SK-N-SH treated with all-trans-retinoic acid at 6 μM for 48 hours (cell line): ENCODE measurements around the gene PEX10.

Experiments
- ATAC-seq: fragments of 200-7000 bp; cut with Tn5 transposase; 3 replicates; pipeline ENCODE4 v1.9.1; 2020; ENCODE audit warnings: mild to moderate bottlenecking, moderate library complexity
- ARNTL ChIP-seq: fragments of 450-650 bp; formaldehyde crosslinking; IDR thresholded peaks from 2 replicates; pipeline ENCODE4 v1.5.0; 2020; ENCODE audit warnings: low read depth, mild to moderate bottlenecking, moderate library complexity, borderline replicate concordance
- BACH2 ChIP-seq: fragments of 250-450 bp; sonication (Bioruptor Pico); IDR thresholded peaks from 2 replicates; pipeline ENCODE4 v1.9.0; 2021; ENCODE audit warnings: mild to moderate bottlenecking, borderline replicate concordance
- CSDC2 ChIP-seq: fragments of 250-450 bp; sonication (Bioruptor Pico); IDR thresholded peaks from 2 replicates; pipeline ENCODE4 v1.5.0; 2020; ENCODE audit warnings: mild to moderate bottlenecking, moderate library complexity
- CSRNP3 ChIP-seq: fragments of 250-450 bp; sonication (Bioruptor Pico); IDR thresholded peaks from 2 replicates; pipeline ENCODE4 v1.5.1; 2021; ENCODE audit warnings: mild to moderate bottlenecking, moderate library complexity
- GLIS3 ChIP-seq: fragments of 250-450 bp; sonication (Bioruptor Pico); IDR thresholded peaks from 2 replicates; pipeline ENCODE4 v1.5.0; 2020; ENCODE audit warnings: mild to moderate bottlenecking, moderate library complexity
- ISL1 ChIP-seq: fragments of 250-450 bp; sonication (Bioruptor Pico); IDR thresholded peaks from 2 replicates; pipeline ENCODE4 v2.1.2; 2022; ENCODE audit warnings: mild to moderate bottlenecking, moderate library complexity
- OSR1 ChIP-seq: fragments of 250-450 bp; sonication (Bioruptor Pico); IDR thresholded peaks from 2 replicates; pipeline ENCODE4 v1.8.0; 2022; ENCODE audit warnings: moderate library complexity, mild to moderate bottlenecking, inconsistent platforms
- PPARA ChIP-seq: fragments of 250-450 bp; sonication (Bioruptor Pico); IDR thresholded peaks from 2 replicates; pipeline ENCODE4 v1.5.0; 2020; ENCODE audit warnings: mild to moderate bottlenecking, borderline replicate concordance
- SNAI2 ChIP-seq: fragments of 250-450 bp; sonication (Bioruptor Pico); IDR thresholded peaks from 2 replicates; pipeline ENCODE4 v1.5.0; 2020; ENCODE audit warnings: mild to moderate bottlenecking, moderate library complexity
- TCF4 ChIP-seq: fragments of 250-450 bp; sonication (Bioruptor Pico); IDR thresholded peaks from 2 replicates; pipeline ENCODE4 v1.8.0; 2021; ENCODE audit warnings: mild to moderate bottlenecking, moderate library complexity, borderline replicate concordance
- TOX ChIP-seq: fragments of 250-450 bp; sonication (Bioruptor Pico); IDR thresholded peaks from 2 replicates; pipeline ENCODE4 v1.8.0; 2021; ENCODE audit warnings: mild to moderate bottlenecking, moderate library complexity, borderline replicate concordance
- ZFP3 ChIP-seq: fragments of 250-450 bp; sonication (Bioruptor Pico); IDR thresholded peaks from 2 replicates; pipeline ENCODE4 v1.5.0; 2020; ENCODE audit warnings: mild to moderate bottlenecking, moderate library complexity
- ZFP30 ChIP-seq: fragments of 450-650 bp; formaldehyde crosslinking; IDR thresholded peaks from 2 replicates; pipeline ENCODE4 v1.5.0; 2022; ENCODE audit warnings: mild to moderate bottlenecking, moderate library complexity
- ZNF565 ChIP-seq: fragments of 450-650 bp; formaldehyde crosslinking; conservative IDR thresholded peaks from 2 replicates; pipeline ENCODE4 v1.5.0; 2020; ENCODE audit warnings: low read depth, mild to moderate bottlenecking, moderate library complexity
- ZNF70 ChIP-seq: fragments of 450-650 bp; formaldehyde crosslinking; IDR thresholded peaks from 2 replicates; pipeline ENCODE4 v1.5.0; 2020; ENCODE audit warnings: mild to moderate bottlenecking, moderate library complexity
- ZNF8 ChIP-seq: fragments of 450-650 bp; formaldehyde crosslinking; IDR thresholded peaks from 2 replicates; pipeline ENCODE4 v1.5.0; 2020; ENCODE audit warnings: mild to moderate bottlenecking, moderate library complexity
- TF ChIP-seq, protein P1 (sequence below): fragments of 250-450 bp; sonication (Bioruptor Pico); IDR thresholded peaks from 2 replicates; pipeline ENCODE4 v1.8.0; 2021; ENCODE audit warnings: low read depth, mild to moderate bottlenecking, moderate library complexity, borderline replicate concordance
- TF ChIP-seq, protein P2 (sequence below): fragments of 250-450 bp; sonication (Bioruptor Pico); IDR thresholded peaks from 2 replicates; pipeline ENCODE4 v1.8.0; 2020; ENCODE audit warnings: mild to moderate bottlenecking, moderate library complexity, borderline replicate concordance

PEX10 gene

GRCh38 chr1:2381741-2382620, 30.4 kb downstream of the PEX10 start:
- ATAC-seq, result peak; percentile 98
- TF ChIP-seq, protein P1, sequence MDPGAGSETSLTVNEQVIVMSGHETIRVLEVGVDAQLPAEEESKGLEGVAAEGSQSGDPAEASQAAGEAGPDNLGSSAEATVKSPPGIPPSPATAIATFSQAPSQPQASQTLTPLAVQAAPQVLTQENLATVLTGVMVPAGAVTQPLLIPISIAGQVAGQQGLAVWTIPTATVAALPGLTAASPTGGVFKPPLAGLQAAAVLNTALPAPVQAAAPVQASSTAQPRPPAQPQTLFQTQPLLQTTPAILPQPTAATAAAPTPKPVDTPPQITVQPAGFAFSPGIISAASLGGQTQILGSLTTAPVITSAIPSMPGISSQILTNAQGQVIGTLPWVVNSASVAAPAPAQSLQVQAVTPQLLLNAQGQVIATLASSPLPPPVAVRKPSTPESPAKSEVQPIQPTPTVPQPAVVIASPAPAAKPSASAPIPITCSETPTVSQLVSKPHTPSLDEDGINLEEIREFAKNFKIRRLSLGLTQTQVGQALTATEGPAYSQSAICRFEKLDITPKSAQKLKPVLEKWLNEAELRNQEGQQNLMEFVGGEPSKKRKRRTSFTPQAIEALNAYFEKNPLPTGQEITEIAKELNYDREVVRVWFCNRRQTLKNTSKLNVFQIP, result no peak

GRCh38 chr1:2380816-2381591, 31.4 kb downstream of the PEX10 start:
- no peak; the same call in 2 of the 3 replicates for ATAC-seq
- TF ChIP-seq GLIS3 (CRISPR knock-in tag) (no peak), ZNF8 (CRISPR knock-in tag) (no peak), OSR1 (CRISPR knock-in tag) (no peak), ISL1 (CRISPR knock-in tag) (no peak), TOX (CRISPR knock-in tag) (no peak), PPARA (CRISPR knock-in tag) (no peak), CSDC2 (CRISPR knock-in tag) (no peak), BACH2 (CRISPR knock-in tag) (no peak), ZFP30 (CRISPR knock-in tag) (no peak), ARNTL (CRISPR knock-in tag) (no peak), TCF4 (CRISPR knock-in tag) (no peak), ZNF565 (no peak)
- TF ChIP-seq, protein P2, sequence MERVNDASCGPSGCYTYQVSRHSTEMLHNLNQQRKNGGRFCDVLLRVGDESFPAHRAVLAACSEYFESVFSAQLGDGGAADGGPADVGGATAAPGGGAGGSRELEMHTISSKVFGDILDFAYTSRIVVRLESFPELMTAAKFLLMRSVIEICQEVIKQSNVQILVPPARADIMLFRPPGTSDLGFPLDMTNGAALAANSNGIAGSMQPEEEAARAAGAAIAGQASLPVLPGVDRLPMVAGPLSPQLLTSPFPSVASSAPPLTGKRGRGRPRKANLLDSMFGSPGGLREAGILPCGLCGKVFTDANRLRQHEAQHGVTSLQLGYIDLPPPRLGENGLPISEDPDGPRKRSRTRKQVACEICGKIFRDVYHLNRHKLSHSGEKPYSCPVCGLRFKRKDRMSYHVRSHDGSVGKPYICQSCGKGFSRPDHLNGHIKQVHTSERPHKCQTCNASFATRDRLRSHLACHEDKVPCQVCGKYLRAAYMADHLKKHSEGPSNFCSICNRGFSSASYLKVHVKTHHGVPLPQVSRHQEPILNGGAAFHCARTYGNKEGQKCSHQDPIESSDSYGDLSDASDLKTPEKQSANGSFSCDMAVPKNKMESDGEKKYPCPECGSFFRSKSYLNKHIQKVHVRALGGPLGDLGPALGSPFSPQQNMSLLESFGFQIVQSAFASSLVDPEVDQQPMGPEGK, result no peak

DNA sequence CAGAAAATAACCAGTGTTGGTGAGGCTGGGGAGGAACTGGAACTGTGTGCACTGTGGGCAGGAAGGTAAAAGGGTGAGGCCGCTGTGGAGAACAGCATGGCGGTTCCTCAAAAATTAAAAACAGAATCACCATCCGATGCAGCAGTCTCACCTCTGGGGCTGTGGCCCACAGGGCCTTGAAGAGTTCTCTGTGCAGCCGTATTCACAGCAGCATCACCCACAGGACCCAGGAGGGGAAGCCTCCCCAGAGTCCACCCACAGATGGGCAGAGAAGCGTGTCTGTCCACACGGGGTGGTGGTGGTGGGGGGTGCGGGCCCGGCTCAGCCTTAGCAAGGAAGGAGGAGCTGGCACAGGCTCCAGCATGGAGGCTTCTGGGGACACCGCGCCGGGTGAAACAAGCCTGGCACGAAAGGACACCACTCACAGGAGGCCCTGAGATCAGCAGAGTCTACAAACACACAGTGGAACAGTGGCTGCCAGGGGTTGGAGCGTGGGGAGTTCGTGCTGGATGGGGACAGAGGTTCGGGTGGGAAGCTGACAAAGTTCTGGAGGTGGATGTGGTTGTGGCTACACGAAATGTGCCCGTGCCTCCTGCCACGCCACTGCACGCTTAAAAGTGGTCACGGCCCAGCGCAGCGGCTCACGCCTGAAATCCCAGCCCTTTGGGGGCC, 32.5 kb downstream of the PEX10 start:
- no peak for ATAC-seq
- no peak for TF ChIP-seq ARNTL (CRISPR knock-in tag)
- TF ChIP-seq CSRNP3 (CRISPR knock-in tag), result no peak
- no peak for TF ChIP-seq ZNF70 (CRISPR knock-in tag)
- TF ChIP-seq PPARA (CRISPR knock-in tag), result no peak
- TF ChIP-seq ZFP3 (CRISPR knock-in tag), result no peak
- TF ChIP-seq ZNF565, result no peak
- no peak for TF ChIP-seq ISL1 (CRISPR knock-in tag)
- TF ChIP-seq, protein P1, result no peak
- TF ChIP-seq SNAI2 (CRISPR knock-in tag), result no peak
- TF ChIP-seq TCF4 (CRISPR knock-in tag), result no peak
- TF ChIP-seq TOX (CRISPR knock-in tag), result no peak
- TF ChIP-seq, all 23 proteins: peak for 0
